SHP77 (cell line): ENCODE measurements around the gene HDAC4.

Experiments
- DNase-seq, 2 experiments: peaks; one replicate each; lab custom pipeline; 2025; lab: John Stamatoyannopoulos, UW

HDAC4 gene

DNA sequence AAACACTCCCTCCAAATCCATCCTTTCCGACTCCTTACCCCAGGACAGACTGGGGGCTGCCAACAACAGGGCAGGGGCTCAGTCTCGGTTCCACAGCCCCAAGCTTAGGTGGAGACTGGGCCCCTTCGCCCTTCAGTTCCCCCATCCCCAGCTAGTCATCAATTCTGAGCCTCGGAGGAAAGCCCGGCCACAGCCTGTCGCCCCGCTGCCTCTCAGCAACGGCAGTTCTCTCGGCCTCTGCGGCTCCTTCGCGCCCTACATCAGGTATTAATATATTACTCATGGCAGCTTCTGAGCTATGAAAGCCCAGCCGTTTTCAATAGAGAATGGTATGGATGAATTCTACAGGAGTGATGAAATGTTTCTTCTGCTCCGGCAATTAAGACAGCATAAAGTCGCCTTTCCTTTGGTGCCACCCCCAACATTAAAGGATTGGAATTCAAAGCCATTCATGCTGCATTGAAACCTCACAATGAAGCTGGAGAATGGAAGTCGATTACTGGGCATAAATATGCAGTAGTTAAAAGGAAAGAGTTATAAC is 2.8 kb downstream of the HDAC4 start:
- DNase-seq = no peak

DNA sequence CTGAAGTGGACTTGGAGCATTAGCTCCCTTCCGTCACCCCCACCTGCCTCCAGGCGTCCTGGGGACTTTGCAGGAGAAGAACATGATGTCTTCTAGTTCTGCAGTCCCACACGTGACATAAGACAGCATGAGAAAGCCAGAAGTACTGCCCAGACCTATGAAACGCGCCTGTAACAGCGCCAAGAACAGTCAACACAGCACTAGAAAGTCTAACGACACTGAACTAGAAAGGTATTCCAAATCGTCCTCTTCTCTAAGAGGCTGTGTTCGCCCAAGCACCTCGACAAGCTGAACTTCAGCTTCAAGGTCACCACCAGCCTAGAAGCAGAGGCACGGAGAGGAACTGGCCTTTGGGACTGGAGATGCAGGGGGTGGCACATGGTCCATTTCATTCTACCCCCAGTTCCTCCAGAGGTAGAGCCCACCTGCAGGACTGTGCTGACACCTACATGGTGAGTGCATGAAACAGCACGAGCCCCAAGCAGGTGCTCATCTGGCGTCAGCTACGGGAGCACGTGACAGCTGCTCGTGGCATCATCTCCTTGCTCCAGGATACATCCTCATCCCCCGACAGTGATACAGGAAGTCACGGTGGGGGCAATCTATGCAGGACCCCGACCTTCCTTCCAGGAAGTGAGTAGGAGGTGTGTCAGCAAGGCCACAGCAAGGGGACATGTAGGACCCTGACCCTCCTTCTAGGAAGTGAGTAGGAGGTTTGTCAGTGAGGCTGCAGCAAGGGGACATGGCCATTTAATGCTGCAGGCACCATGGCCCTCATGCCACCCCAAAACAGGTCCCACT is 3.7 kb downstream of the HDAC4 start:
- DNase-seq = peak; percentile 47 to 66

DNA sequence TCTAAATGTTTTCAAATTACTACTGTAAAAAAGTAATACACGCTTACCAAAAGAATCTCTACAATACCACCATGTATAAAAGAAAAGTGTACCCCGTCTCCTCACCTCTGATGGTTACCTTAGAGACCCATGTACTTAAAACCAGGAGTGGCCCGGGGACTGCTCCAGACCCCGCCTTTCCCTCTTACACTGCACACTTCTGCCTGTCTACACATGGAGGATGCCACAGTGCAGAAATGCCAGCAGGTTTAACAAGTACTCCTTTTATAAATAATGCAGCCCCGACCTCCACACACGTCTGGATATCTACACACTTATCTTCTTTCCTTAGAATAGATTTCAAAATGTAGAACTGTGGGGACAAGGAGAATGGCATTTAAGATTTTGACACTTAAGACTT is 5.3 kb downstream of the HDAC4 start:
- DNase-seq = no peak

DNA sequence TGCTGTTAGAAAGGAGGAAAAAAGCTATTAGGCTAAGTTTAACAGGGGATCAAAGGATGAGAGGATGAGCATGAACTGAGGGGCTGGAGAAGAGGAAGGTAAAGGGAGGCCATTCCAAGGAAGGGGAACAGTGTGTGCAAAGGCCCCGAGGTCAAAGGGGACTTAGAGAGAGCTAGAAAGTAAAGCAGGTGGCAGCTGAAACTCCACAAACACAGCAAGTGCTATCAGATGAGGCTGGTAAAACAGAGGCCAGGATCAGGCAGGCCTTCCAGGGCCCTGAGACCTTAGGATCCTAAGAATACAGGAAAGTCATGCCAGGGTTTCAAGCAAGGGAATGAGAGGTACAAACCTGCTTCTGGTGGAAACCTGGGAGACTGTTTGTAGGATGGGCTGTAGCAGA is 5.8 kb downstream of the HDAC4 start:
- DNase-seq = no peak

DNA sequence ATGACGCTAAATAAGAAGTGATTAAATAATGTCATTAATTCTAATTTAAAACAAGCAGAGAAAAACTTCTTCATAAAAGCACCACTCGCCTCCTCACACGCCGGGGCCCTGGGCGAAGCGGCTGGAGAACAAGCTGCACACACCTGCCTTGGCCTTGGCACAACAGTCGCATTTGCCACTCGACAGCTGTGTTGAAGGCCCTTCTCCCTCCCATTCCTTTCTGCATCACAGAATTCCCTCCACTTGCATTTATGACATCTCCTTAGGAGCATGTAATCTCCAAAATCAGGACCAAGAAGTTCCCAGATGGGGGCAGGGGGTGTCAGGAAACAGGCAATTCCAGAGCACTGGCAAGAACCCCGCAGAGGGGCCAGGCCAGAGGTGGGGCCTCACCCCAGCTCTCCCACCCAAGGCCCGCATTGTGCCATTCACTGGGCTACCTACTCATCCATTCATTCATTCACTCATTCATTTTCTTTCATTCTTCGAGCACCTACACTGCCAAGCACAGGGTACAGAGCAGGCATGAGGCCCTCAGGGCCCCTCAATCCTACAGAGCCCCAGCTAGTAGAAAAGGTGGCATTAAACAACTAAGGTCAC is 6.4 kb downstream of the HDAC4 start:
- DNase-seq = peak; percentile 43 to 75

DNA sequence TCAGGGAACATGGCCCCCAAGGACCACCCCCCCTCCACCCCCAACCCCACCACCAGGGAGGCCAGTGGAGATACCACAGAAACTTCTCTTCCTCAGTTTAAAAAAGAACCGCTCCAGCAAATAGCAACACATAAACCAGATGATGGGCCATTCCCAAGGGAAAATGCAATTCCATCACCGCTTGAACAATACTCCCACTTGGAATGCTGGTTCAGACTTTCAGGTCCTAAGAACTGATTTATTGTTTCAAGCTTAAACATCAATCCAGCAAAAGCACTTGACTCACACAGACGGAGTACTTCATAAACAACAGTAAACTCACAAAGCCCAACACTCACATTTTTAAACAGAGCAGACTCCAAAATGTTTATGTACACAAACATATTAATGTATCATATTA is 6.9 kb downstream of the HDAC4 start:
- no peak for DNase-seq

DNA sequence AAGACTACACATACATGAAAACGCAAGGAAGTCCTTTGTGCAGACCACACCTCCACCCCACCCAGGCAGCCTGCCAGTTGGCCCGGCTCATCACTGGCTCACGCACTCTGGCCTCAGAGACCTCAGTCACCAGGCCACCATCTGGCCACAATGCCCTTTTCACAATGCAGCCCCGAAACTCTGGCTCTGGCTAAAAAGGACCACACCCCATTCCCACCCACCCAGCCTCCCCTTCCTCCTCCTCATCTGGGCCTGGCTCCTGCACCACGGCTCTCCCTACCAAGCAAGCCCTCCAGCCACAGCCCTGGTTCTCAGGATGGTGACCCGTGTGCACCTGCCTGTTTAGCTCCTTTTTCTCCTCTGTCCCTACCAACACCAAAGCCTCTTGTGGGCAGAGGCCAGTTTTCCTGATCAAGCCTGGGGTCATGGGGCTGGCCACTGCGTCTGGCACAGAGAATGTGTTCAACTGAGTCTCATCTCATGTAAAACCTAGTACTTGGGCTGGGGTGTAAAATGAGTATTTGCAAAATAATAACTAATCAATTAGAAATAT is 7.4 kb downstream of the HDAC4 start:
- no peak for DNase-seq

DNA sequence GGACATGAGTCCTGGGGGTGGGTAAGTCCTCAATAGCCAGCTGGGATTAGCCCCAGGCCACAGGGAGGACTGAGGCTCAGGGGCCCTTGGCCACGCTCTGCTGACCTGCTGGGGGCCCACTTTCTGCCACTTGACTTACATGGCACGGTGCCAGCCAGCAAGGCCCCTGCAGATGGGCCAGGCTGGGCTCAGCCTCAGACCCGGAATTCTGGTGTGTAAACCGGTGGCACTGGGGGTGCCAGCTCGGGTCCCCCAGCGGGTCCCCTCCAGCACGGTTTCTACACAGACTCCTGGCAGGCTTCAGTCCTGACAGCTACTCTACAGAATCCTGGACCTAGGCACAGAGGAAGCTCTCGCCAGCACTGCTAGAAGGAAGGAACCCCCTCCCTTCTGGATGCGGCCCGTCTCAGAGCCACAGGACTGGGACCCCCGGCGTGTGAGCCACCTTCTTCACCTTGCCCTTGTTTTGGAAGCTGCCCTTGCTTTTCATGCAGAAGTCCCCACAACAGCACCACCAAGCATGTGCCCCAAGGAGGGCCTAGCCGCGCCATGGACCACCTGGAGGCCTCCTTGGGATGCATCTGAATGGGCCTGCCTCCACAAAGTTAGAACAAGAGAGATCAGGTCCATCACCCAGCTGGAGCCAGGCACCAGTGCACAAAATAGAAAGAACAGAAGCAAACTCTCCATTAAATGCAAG is 8.0 kb downstream of the HDAC4 start:
- no peak for DNase-seq

DNA sequence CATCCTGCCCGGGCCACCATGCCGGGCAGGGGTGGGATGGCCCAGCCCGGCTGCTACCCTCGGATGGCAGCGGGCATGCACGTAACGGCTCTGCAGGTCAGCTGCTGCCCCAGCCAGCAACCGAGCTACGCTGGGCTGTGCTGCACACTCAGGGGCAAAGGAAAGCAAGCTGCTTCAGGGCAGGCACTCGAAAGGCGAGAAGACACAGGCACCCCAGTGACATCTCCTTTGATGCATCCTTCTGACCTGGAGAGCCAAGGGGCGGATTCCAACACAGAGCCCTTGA is 8.8 kb downstream of the HDAC4 start:
- DNase-seq = no peak

DNA sequence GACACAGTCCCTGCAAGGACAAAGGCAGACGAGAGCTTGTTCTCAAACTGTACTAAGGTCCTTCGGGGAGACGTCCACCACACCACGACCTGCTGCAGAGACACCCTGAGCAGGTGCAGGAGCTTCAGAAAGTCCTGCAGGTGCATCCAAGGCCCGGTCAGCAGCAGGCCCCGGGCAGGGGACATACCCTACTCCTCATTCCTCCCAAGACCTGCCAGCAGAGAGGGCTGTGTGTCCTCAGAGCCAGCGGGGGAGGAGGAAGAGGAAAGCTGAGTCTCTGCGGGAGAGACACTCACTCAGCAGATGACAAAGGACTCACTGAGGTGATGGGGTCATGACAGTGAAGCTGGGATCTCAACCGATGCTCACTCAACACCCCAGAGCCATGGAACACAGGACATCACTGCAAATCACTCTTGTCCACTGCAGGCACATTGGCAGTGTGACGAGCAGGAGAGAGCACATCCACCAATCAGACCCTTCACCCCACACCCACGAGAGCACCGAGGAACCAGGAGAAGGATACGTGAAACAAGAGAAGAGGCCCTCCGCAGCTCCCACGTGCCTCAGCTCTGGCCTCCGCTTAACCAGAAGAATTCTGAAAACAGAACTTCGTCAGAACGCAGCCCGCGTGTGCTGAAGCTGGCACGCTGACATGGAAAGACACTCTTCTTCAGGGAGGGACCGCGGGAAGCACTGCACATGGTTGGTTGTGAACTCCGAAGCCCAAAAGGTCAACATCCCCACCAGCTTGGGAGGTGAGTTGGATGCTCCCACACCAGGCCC is 9.3 kb downstream of the HDAC4 start:
- DNase-seq = no peak

DNA sequence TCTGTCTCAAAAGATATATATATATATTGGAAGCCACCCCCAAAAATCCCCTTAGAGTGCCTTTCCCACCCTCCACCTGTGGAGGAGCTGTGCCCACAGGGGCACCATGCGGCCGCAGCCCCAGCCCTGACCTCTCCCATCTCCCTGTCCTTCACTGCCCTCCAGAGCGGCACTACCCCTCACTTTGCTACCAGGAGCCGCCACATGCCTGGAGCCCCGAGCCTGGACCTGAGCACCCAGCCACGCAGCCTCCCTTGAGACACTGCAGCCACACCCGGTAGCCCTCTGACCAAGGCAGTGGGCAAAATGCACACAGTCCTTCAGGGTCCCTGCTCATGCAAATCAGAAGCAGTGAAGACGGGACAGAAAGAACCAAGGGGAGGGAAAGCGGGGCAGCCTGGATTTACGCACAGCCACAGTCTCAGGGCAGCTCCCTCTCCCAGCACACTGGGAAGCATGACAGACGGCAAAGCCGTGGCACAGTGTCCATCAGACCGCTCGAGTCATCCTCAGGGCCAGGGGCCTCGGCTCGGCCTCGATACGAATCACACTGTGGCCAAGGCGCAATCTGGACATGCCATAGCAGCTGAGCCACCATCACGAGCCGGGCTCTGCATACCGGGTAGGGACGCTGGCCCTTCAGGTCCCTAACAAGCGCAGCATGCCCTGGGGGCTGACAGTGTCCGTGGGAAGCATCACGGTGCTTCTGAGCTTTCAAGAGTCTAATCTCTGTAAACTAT is 10.1 kb downstream of the HDAC4 start:
- no peak for DNase-seq

DNA sequence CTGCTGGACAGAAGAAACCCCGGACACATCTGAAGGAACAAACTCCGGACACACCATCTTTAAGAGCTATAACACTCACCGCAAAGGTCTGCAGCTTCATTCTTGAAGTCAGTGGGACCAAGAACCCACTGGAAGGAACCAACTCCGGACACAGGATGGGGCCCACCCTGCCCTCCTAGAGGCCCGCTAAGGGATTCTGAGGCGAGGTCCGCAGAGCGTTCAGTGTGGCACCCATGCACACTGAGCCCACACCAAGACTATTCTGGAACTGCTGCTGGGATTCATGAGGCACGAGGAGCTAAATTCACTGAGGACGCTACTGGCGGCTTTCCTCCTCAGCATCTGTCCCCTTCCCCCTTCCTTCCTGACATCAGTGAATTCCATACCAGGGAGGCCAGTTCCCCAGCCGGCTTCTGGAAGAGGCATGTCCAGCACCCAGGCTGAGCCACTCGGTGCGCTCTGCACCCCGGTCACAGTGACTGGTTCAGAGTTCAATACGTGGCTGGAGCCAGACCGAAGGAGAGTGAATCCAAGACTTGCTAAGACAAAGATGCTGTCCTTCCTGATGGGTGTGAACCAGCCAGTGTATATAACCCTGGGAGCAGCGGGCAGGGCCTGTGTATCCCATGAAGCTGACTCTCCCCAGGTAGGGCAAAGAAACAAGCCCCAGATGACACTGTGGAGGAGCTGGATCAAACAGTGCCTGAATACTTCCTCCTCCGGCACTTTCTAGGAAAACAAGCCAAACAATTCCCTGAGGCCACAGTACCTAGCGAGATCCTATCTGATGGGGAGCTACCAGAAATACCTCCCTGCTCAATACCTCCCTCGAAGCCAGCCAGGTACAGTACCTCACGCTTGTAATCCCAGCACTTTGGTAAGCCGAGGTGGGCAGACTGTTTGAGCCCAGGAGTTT is 11.1 kb downstream of the HDAC4 start:
- no peak for DNase-seq

DNA sequence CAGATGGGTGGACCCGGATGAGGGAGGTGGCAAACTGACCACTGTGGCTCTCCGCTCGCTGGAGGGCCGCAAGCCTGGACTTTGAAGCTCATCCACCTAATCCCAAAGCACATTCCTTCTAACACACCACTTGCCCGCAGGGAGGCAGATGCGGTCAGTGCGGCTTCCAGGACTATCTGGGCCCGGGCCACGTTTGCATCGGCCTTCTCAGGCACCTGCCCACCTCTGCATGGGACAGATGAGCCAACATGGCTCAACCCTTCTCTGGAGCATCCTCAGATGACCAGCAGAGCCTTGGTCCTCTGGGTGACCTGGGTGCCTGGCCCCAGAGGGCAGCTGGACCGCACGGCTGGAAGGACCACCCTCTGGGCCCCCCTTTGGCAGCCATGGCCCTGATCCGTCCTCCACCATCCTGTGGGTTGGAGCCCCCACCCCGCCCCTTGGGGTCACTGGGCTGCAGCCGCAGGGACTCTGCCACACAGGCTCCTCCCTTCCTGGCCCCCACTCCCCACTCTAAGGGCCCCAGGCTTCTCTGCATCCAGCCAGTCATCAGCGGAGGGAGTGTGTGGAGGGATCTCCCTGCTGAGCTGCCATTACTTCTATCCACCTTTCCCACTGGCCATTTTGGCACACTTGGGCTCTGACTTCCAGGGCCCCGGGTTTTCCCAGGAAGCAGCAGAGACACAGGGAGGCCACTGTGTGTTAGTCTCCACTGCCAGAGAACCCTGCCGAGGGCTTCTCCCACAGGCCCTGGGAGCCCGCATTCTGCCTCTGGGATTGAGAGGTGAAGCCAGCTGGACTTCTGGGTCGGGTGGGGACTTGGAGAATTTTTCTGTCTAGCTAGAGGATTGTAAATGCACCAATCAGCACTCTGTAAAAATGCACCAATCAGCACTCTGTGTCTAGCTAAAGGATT is 12.3 kb downstream of the HDAC4 start:
- DNase-seq = no peak

DNA sequence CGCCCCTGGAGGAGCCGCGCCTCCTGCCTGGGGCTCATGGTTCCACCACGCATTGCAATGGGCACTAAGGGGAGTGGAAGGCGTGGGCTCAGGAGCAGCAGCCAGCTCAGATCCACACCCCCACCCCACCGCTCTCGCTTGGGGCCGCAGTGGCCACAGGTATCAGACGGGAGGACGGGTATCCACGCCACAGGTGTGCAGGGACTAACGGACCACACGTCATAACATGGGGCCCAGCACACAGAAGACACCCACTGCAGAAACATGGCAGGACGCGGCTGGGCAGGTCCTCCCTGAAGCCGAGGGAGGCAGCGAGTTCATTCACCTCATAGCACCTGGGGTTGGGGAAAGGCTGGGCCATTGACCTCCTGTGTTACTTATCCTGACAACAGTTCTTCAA is 13.0 kb downstream of the HDAC4 start:
- no peak for DNase-seq

DNA sequence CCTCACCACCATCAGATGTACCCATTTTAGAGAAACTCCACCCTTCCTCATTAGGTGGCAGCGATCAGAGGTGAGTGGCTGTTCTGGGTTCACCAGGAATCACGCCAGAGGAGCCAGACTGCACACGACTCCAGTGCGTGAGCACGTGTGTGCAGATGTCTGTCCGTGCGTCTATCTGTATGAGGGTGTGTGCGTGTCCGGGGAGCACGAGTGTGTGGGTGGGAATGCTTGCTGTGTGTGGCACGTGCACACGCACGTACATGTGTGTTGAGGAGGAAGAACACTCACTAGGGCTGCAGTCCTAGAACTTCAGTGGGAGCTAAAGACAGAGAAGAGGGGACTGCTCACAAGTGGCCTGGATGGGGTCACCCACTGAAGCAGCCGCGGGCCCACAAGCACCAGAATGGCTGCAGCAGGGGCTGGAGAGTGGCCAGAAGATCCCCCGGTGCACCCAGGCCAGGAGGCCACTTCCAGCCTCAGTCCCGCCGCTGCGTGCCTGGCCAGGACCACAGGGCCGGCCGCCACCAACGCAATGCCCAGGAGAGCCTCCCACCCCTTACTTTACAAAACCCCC is 13.9 kb downstream of the HDAC4 start:
- no peak for DNase-seq

DNA sequence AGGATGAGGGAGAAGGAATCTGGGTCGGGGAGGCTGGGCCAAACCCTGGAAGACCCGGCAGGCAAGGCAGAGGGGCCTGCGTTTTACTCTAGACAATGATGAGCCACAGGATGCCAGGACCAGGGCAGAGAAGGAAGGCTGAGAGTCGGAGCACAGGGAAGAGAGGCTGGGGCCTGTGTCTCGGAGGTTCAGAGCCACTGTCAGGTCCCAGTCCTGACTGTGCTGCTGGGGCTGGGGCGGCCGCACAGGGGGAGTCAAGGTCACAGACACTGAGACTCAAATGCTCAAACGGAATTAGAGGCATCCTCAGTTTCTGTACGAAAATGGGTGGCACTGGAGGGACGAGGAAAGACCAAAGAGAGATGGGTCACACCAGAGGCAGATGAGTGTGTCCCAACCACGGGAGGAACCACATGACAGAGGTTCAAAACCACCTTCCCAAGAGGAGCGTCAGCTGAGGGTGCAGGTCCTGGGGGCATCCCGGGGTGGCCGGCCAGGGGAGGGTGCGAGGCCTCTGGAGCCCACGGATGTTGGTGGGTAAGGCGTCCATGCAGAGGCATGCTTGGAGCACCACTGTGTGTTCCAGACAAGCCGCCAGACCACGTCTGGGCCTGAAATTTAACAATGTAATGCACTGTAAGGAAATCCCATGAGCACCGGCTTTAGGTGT is 14.7 kb downstream of the HDAC4 start:
- no peak for DNase-seq

DNA sequence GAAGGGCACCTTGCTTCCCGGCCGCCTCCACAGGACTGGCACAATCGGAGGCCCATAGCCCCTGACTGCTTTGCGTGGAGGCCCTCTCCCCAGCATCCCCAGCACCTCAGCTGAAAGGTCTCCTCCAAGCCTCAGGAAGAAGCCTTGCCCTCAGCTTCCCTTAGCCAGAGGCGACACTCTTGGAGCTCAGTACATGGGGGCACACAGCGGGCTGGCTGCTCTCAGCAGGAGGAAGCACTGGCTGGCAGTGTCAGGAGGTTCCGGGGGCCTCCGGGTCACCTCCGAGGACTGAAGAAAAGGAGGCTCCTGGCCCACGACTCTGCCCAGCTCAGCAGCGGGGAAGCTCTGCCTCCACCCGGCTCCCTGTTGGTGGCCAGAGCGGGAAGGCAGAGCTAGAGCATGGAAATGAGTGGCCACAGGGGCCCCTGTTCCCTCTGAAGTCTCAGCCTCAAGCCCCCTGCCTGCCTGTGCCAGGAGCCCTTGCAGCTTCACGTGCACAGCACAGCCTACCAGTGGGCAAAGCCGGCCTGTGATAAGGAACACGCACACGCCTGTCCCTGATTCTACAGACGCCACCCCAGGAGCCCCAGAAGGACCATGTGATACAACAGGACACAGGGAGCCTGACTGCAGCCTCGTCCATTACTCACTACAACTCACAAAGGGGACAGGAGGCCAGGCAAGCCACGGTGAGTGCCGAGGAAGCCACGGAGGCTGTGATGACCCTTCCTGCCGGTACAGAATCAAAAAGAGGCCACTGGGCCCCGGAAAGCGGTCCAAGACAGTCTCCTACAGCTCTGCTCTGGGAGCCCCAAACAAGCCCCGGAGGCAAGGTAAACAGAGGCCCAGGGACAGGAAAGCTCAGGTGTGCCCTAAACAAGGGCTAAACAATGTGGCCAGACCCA is 15.5 kb downstream of the HDAC4 start:
- no peak for DNase-seq
